ENCODE measurements around the gene TPP1. TPM values are rescaled to one million over a fixed set of nuclear protein-coding genes. Genes with fewer than 3 reads are reported as not detected.

The TPP1 gene
- polyA plus RNA-seq, 3 donors, result 18.7 to 49.0 (median 39.9) TPM

DNA sequence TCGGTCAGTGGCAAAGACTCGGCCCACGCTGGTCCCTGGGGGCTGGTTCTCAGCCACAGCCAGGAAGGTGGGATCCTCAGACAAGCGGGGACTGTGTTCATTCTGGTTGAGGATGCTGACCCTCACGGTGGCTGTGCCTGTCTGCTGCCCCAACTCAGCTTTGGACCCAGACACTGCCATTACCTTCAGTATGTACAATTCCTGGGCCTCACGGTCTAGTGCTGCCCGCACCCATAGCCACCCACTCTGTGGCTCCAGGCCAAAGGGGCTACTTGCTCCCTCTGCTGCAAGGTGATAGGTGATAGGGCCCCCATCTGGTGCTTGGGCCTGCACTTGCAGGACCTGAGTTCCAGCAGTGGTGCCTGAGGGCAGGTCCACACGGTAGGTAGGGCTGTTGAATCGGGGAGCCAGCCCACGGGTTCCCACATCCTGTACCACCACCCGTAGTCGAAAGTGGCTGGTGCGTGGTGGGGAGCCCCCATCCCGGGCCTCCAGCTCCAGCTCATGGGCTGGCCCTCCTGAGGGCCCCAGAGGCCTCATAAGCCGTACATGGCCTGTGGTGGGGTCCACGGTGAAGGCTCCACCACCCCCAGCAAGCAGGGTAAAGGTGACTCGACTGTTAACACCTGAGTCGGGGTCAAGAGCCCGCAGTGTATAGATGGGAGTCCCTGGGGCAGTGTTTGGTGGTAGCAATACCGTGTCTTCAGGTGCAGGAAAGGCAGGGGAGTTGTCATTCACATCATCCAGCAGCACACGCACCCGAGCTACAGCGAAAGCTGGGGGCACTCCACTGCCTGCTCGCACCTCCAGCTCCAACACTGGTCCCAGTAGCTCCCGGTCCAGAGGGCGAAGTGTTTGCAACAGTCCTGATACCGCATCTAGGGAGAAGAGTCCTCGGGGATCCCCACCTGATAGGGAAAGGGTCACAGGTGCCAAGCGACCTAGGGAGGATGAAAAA lies 13.2 kb upstream of the TPP1 start:
- WGBS, 3 donors, result 89 to 95% (median 92%) methylated on average over 29 of the region's 29 CpGs
- H3K27ac ChIP-seq (ENCODE audit: low read depth, low read length), result no peak overlapping the region

- 90 to 97% (median 91%) methylated on average over 11 of the region's 11 CpGs for WGBS, 3 donors
- no peak overlapping the region for H3K27ac ChIP-seq (ENCODE audit: low read depth, low read length)
Observed at GRCh38 chr11:6631361-6631890, 12.2 kb upstream of the TPP1 start.

DNA sequence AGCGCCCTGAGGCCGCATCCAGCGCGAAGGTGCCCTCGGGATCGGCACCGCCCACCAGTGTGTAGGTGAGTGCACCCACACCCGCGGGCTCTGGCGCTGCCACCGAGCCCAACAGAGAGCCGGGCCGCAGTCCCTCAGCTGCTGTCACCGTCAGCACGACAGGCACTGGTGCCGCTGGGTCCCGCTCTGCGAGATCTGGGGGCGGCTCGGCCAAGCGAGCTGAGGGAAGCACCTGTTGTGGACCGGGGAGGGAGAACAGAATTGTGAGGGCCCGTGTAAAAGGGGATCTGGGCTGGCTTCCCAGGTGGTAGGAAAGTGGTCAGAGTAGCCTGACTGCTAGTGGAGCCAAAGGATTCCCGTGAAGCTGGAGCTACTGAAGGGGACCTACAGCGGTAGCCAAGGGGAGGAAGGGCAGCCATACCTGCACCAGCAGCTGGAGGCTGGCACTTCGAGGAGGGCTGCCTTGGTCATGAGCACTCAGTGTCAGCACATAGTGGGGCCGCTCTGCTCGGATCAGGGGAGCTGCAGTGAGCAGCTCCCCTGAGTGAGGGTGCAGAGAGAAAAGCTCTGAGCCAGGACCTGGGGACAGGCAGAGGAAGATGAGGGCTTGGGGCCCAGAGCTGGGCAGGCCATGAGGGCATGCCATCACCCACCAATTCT lies 11.5 kb upstream of the TPP1 start:
- H3K27ac ChIP-seq (ENCODE audit: low read depth, low read length), result no peak overlapping the region
- 43 to 89% (median 85%) methylated on average over 24 to 28 of the region's 28 CpGs for WGBS, 3 donors

- WGBS, 3 donors, result 39 to 87% (median 81%) methylated on average over 80 to 102 of the region's 102 CpGs
- no peak overlapping the region for H3K27ac ChIP-seq (ENCODE audit: low read depth, low read length)
Observed at GRCh38 chr11:6629892-6630631, 10.8 kb upstream of the TPP1 start.

- no peak overlapping the region for H3K27ac ChIP-seq (ENCODE audit: low read depth, low read length)
- WGBS, 3 donors, result 92 to 95% (median 94%) methylated on average over 24 of the region's 24 CpGs
Observed at GRCh38 chr11:6629573-6629891, 10.3 kb upstream of the TPP1 start.

DNA sequence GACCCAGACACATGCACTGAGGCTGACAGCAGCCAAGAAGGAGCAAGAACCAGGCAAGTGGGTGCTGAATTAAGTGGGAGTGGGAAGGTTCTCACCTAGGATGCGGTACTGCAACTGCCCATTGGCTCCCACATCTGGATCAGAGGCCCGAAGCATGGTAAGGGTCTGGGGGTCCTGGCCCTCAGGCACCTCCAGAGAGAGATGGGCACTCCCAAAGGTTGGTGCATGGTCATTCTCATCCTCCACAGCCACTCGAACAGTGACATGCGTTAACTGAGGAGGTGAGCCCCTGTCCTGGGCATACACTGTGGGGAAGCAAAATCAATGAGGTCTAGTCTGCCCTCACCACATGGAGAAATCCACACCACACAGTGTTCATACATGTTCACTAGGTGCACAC lies 9.3 kb upstream of the TPP1 start:
- 94 to 97% (median 96%) methylated on average over 4 of the region's 4 CpGs for WGBS, 3 donors
- no peak overlapping the region for H3K27ac ChIP-seq (ENCODE audit: low read depth, low read length)

- no peak overlapping the region for H3K27ac ChIP-seq (ENCODE audit: low read depth, low read length)
- WGBS, 3 donors, result 67 to 89% (median 76%) methylated on average over 2 of the region's 2 CpGs
Observed at GRCh38 chr11:6627762-6628241, 8.6 kb upstream of the TPP1 start.

DNA sequence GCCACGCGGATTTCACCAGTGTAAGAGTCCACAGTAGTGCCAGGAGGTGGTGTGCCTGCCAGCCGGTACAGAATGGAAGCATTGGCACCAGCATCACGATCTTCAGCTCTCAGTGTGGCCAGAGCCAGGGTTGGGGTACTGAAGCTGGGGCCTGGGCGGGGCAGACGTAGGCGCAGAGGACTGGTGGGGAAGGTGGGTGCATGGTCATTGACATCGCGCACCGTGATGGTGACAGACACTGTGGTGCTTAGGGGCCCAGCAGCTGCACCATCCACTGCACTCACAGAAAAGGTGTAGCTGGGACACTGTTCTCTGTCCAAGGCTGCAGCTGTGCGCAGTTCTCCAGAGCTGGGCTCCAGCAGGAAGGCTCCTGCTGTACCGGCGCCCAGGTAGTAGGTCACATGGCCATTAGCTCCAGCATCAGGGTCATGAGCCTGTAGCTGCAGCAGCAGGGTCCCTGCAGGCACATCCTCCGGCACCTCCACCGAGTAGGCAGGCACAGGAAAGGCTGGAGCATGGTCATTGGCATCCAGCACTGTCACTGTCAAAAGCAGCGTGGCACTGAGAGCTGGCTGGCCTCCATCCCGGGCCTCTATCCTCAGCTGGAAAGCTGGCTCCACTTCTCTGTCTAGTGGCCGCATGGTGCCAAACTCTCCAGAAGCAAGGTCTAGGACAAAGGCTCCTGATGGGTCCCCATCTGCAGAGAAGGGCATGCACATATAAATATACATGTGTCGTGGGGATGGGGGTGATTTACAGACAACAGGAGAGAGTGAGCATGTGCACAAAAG lies 7.9 kb upstream of the TPP1 start:
- WGBS, 3 donors, result 81 to 95% (median 90%) methylated on average over 19 of the region's 19 CpGs

GRCh38 chr11:6625832-6626420 lies 6.7 kb upstream of the TPP1 start:
- WGBS, 3 donors, result 86 to 92% (median 87%) methylated on average over 17 of the region's 17 CpGs
- H3K27ac ChIP-seq (ENCODE audit: low read depth, low read length), result no peak overlapping the region

More for the DNA sequence above, 7.9 kb upstream of the TPP1 start:
- no peak overlapping the region for H3K27ac ChIP-seq (ENCODE audit: low read depth, low read length)

- WGBS, 3 donors, result 55 to 94% (median 94%) methylated on average over 12 of the region's 12 CpGs
- H3K27ac ChIP-seq (ENCODE audit: low read depth, low read length), result no peak overlapping the region
Observed at GRCh38 chr11:6625156-6625831, 6.1 kb upstream of the TPP1 start.

DNA sequence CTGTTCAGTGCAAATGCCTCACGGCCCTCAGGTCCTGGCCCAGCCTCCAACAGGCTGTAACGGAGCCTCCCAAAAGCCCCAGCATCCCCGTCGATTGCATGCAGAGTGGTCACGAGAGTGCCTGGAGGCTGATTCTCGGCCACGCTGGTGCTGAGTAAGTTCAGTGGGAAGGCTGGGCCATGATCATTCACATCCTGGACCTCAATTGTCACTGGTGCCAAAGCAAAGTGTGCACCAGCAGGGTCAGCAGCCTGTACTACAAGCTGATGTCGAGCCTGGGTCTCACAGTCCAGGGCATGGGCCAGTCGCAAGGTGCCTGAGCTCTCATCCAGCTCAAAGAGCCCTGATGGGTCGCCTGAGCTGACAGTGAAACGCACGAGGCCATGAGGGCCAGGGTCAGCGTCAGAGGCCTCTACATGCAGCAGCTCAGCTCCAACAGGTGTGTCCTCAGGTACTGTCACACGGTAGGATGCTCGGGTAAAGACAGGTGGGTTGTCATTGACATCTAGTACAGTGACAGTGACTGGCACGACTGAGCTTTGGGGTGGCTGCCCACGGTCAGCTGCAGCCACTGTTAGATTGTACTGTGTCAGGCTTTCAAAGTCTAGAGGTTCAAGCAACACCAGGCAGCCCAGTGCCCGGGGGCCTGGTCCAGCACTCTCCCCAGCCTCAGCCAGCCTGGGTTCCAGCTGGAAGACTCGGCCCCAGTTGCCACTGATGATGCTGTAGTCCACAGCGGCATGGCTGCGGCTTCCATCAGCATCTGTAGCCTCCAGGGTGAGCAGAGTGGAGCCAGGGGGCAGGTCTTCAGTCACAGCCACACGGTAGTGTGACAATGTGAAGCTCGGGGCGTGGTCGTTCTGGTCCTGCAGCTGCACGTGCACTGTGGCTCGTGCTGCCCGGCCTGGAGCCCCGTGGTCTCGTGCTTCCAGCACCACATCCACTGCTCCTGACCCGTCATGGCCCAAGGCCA lies 4.5 kb upstream of the TPP1 start:
- 88 to 89% (median 88%) methylated on average over 31 of the region's 31 CpGs for WGBS, 3 donors
- no peak overlapping the region for H3K27ac ChIP-seq (ENCODE audit: low read depth, low read length)

DNA sequence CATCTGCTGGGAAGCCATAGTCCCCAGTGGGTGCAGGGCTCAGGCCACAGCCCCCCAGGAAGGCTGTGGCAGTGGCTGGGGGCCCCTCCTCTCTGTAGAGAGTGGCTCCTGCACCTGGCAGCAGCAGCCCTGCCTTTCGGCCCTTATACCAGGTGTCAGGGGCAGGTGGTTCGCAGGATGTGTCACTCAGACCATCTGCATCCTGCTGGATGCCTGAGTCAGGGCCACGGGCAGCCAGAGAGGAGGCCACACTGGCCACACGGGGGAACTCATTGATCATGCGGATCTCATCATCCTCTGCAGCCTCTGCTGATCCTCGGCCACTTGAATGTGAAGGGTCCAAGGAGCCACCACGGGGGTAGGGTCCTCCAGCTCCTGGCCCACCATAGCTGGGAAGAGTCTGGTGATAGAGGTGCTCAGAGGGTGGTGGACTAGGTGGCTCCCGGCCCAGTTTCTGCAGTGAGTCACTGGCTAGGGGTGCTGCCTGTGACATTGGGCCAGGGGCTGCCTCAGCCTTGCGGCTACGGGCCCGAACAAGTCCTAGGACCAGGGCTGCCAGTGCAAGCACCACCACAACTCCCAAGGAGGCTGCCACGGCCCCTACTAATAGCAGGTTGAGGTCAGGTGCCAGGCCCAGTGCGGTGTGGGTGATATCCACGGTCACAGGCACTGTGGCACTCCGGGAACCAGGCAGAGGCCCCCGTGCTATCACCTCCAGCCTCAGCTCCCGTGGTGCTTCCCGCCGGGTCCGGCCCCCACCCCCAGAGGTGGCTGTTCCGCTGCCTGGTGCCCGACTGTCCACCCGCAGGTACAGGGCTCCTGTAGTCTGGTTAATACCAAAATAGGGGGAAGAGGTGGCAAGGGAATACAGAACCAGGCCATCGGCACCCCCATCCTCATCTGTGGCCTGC lies 3.3 kb upstream of the TPP1 start:
- WGBS, 3 donors, result 86 to 91% (median 87%) methylated on average over 24 of the region's 24 CpGs

DNA sequence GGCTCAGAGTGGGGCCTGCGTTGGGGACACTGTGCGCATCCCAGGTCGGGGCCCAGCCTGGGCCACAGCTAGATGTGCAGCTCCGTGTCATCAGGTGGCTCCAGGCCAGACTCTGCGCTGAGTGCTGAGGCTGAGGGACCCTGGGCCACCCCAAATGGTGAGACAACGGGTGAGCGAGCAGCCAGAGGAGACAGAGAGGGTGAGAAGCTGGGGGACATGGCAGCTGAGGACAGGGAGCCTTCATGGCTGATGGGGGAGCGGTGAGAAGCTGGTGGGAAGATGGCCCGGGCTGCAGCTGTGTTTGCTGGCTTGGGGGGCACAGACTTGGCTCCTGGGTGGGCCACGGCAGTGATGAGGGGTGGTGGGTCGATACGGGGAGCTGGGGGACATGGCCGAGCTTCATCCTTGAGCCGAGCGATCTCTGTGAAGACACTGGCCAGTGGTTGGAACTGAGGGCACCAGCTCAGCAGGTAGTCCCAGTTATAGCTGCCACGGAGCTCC lies 2.5 kb upstream of the TPP1 start:
- no peak overlapping the region for H3K27ac ChIP-seq (ENCODE audit: low read depth, low read length)
- 89 to 90% (median 90%) methylated on average over 16 of the region's 16 CpGs for WGBS, 3 donors

More for the DNA sequence above, 3.3 kb upstream of the TPP1 start:
- H3K27ac ChIP-seq (ENCODE audit: low read depth, low read length), result no peak overlapping the region

DNA sequence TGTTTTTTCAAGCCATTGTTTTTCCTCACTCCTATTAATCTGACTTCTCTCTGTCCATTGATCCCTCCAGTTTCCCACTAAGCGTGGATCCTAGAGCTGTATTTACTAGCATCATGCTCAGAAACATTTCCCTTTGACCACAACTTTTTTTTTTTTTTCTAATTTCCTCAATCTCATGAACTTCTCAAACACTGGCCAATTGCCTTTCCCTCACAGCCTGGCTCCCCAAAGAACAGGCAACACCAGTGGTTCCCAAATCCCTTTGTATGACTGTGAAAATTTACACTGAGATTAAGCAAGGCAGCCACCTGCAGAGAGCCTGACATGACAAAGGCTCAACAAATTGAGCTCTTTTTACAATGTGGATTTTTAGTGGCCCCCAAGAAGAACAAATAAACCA lies 1.4 kb upstream of the TPP1 start:
- WGBS, 3 donors, result 38 to 86% (median 75%) methylated on average over 1 of the region's 1 CpG
- H3K27ac ChIP-seq (ENCODE audit: low read depth, low read length), result no peak overlapping the region
